Endothelial cell (in vitro differentiated cells): ENCODE measurements around the gene PPP1R37. TPM values are rescaled to one million over a fixed set of nuclear protein-coding genes. Genes with fewer than 3 reads are reported as not detected.
A peak's percentile ranks its signal among the peaks of the same experiment; 100 is the strongest.

ENCODE experiments used
- DNase-seq: peaks from one replicate; pipeline ENCODE4 v3.0.0; 2021; ENCODE audit warnings: low spot score
- H3K27ac Mint-ChIP-seq: one replicate; pipeline ENCODE4 v1.8.0; 2021; ENCODE audit warnings: mixed read lengths, inconsistent platforms; ENCODE audit not compliant: unreplicated experiment
- H3K27me3 Mint-ChIP-seq: one replicate; pipeline ENCODE4 v1.8.0; 2021; ENCODE audit warnings: mild to moderate bottlenecking, moderate library complexity, mixed read lengths, inconsistent platforms; ENCODE audit not compliant: unreplicated experiment
- H3K36me3 Mint-ChIP-seq: one replicate; pipeline ENCODE4 v1.8.0; 2021; ENCODE audit warnings: mild to moderate bottlenecking, low read depth, mixed read lengths, inconsistent platforms; ENCODE audit not compliant: unreplicated experiment
- H3K4me1 Mint-ChIP-seq: one replicate; pipeline ENCODE4 v1.8.0; 2021; ENCODE audit warnings: mild to moderate bottlenecking, mixed read lengths, inconsistent platforms; ENCODE audit not compliant: unreplicated experiment
- H3K4me3 Mint-ChIP-seq: one replicate; pipeline ENCODE4 v1.8.0; 2021; ENCODE audit warnings: mild to moderate bottlenecking, mixed read lengths, inconsistent platforms; ENCODE audit not compliant: unreplicated experiment
- H3K9me3 Mint-ChIP-seq: one replicate; pipeline ENCODE4 v1.8.0; 2021; ENCODE audit warnings: mixed read lengths, inconsistent platforms; ENCODE audit not compliant: unreplicated experiment
- CTCF ChIP-seq: fragments of 200-600 bp; sonication (generic); IDR thresholded peaks from one replicate; pipeline ENCODE4 v1.5.0; 2021; ENCODE audit warnings: antibody characterized with exemption; ENCODE audit not compliant: unreplicated experiment
- total RNA-seq: library from RNA; stranded (reverse); fragmentation: NEBNext Ultra II Directional; extraction: Animal tissue kit (Norgen Biotek cat#: 25700); gene quantifications from one replicate; pipeline ENCODE4 v1.2.1, GENCODE V29; 2021; ENCODE audit not compliant: unreplicated experiment

PPP1R37 gene
- total RNA-seq, 1 donor from 2014 or later: 34.7 TPM

DNA sequence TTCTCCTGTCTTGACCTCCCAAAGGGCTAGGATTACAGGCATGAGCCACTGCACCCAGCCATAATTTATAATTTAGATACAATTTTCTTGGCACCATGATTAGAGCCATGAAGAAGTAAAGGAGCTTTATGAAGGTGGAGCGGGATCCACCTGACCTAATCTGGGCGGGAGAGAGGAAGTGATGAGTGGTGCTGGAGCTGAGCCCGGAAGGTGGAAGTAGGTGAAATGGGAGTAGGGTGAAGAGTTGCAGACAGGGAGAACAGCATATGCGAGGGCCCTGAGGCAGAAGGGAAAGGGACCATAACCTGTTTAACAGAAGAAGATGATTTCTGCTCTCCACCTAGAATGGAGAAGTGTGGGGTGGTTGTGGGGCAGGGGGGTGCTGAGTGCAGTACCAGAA, 89.8 kb downstream of the PPP1R37 start:
- DNase-seq: no peak
- H3K27me3 Mint-ChIP-seq: peaks cover 14% of the 10 kb centered on the region
- no peak for TF ChIP-seq CTCF
- peak overlapping the region; percentile 35 for H3K4me3 Mint-ChIP-seq
- H3K36me3 Mint-ChIP-seq: peaks cover 17% of the 10 kb centered on the region
- no peak overlapping the region for H3K27ac Mint-ChIP-seq
- H3K4me1 Mint-ChIP-seq: peaks cover 28% of the 10 kb centered on the region
- no peaks in the 10 kb centered on the region for H3K9me3 Mint-ChIP-seq

DNA sequence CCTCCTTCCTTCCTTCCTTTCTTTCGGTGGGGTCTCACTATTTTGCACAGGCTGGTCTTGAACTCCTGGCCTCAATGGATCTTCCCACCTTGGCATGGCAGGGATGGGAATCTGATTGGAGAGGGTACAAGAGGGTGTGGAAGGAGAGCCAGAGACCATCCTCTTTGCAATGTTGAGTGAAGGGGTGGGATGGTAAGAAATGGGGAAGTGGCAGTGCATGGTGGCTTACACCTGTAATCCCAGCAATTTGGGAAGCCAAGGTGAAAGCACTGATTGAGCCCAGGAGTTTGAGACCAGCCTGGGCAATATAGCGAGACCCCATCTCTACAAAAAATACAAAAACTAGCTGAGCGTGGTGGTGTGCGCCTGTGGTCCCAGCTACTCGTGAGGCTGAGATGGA, 91.1 kb downstream of the PPP1R37 start:
- no peak overlapping the region for H3K27ac Mint-ChIP-seq
- H3K4me3 Mint-ChIP-seq: no peak overlapping the region
- TF ChIP-seq CTCF: no peak

DNA sequence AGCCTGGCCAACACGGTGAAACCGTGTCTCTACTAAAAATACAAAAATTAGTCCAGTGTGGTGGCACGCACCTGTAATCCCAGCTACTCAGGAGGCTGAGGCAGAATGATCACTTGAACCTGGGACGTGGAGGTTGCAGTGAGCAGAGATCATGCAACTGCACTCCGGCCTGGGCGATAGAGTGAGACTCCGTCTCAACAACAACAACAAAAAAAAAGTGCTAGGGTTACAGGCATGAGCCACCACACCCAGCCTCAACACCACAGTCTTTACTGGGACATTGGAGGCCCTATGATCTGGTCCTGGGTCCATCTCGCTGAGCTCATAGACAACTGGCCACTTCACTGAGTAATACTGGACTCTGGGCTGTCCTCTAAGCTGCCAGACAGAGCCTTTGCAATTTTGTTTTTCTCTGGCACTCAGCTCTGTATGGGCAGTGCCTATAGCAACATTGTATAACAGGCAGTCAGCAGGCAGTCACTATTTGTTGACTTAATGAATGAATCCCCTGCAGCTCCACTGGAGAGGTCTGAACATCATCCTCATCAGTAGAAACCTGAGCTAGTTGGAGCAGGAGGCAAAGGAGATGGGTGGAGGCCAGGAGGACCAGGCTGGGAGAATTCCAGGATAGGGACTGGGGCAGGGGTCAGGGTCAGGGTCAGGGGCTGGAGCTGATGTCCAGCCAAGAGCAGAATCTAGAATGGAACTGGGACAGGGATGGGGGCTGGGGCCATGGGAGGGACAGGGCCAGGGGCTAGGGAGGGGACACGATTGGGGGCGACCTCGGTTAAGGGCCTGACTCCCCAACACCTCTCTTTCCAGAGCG, 93.7 kb downstream of the PPP1R37 start:
- Mint-ChIP-seq H3K4me3 (no peak overlapping the region), H3K27ac (no peak overlapping the region), H3K9me3 (no peaks in the 10 kb centered on the region), H3K27me3 (peaks cover 5% of the 10 kb centered on the region), H3K36me3 (peaks cover 4% of the 10 kb centered on the region), H3K4me1 (peaks cover 6% of the 10 kb centered on the region)
- TF ChIP-seq CTCF: no peak
- DNase-seq: no peak

More for the DNA sequence above, 91.1 kb downstream of the PPP1R37 start:
- DNase-seq: no peak
- Mint-ChIP-seq H3K4me1 (peaks cover 23% of the 10 kb centered on the region), H3K36me3 (peaks cover 12% of the 10 kb centered on the region), H3K9me3 (no peaks in the 10 kb centered on the region), H3K27me3 (peaks cover 10% of the 10 kb centered on the region)

- peaks cover 6% of the 10 kb centered on the region for H3K4me1 Mint-ChIP-seq
- no peak overlapping the region for H3K4me3 Mint-ChIP-seq
- no peak overlapping the region for H3K27ac Mint-ChIP-seq
- DNase-seq: no peak
- H3K9me3 Mint-ChIP-seq: no peaks in the 10 kb centered on the region
- H3K27me3 Mint-ChIP-seq: peaks cover 5% of the 10 kb centered on the region
- TF ChIP-seq CTCF: peak; percentile 74
- peaks cover 4% of the 10 kb centered on the region for H3K36me3 Mint-ChIP-seq
Measured at GRCh38 chr19:45187421-45188100, 94.6 kb downstream of the PPP1R37 start.

- no peaks in the 10 kb centered on the region for H3K9me3 Mint-ChIP-seq
- H3K4me1 Mint-ChIP-seq: peaks cover under 1% of the 10 kb centered on the region
- no peak for DNase-seq
- H3K4me3 Mint-ChIP-seq: no peak overlapping the region
- H3K27me3 Mint-ChIP-seq: peaks cover 6% of the 10 kb centered on the region
- H3K27ac Mint-ChIP-seq: no peak overlapping the region
- H3K36me3 Mint-ChIP-seq: no peaks in the 10 kb centered on the region
- no peak for TF ChIP-seq CTCF
Measured at GRCh38 chr19:45189971-45190370, 97.0 kb downstream of the PPP1R37 start.
